HepG2 (cell line): ENCODE data around the gene GPBAR1. TPM values are rescaled to one million over a fixed set of nuclear protein-coding genes. Genes with fewer than 3 reads are reported as not detected.
A peak's percentile ranks its signal among the peaks of the same experiment; 100 is the strongest.

ENCODE experiments used
- AGO1 ChIP-seq: fragments of 200-400 bp; formaldehyde crosslinking; IDR thresholded peaks from 2 replicates; pipeline ENCODE4 v1.6.1; 2017; ENCODE audit warnings: mild to moderate bottlenecking, low read depth, low read length, moderate library complexity; ENCODE audit not compliant: poor library complexity, severe bottlenecking
- CBX2 ChIP-seq, 2 experiments: fragments of 200-600 bp in 1 of 2; sonication (generic); formaldehyde crosslinking in 1 of 2; IDR thresholded peaks; 2 replicates each; pipeline versions ENCODE4 v1.7.0 to v1.8.1; 2018 to 2022; ENCODE audit warnings: low read depth in 2 of 2, low read length in 1 of 2, mild to moderate bottlenecking in 1 of 2, missing genetic modification reagents in 1 of 2
- CREB1 ChIP-seq, 2 experiments: fragments of 450-650 bp in 1 of 2; IDR thresholded peaks; 2 replicates each; pipeline ENCODE4 v1.6.1; 2016 to 2017; ENCODE audit warnings: control low read depth in 1 of 2, mild to moderate bottlenecking in 1 of 2, missing compliant biosample characterization in 1 of 2, missing genetic modification characterization in 1 of 2
- GFI1 ChIP-seq: sonication (generic); formaldehyde crosslinking; IDR thresholded peaks from 2 replicates; pipeline ENCODE4 v1.5.0; 2020; ENCODE audit warnings: missing genetic modification reagents, mild to moderate bottlenecking, borderline replicate concordance
- NFKB2 ChIP-seq: sonication (generic); formaldehyde crosslinking; IDR thresholded peaks from 2 replicates; pipeline ENCODE4 v1.4.0; 2020; ENCODE audit warnings: missing genetic modification reagents, borderline replicate concordance
- PAX8 ChIP-seq: sonication (generic); formaldehyde crosslinking; IDR thresholded peaks from 2 replicates; pipeline ENCODE4 v1.8.0; 2022; ENCODE audit warnings: mild to moderate bottlenecking, missing genetic modification reagents, borderline replicate concordance
- SMARCE1 ChIP-seq: fragments of 450-650 bp; IDR thresholded peaks from 2 replicates; pipeline ENCODE4 v1.6.1; 2017; ENCODE audit warnings: borderline replicate concordance
- SOX5 ChIP-seq: IDR thresholded peaks from 2 replicates; pipeline ENCODE4 v1.6.1; 2016; ENCODE audit warnings: borderline replicate concordance
- TAF15 ChIP-seq: fragments of 200-400 bp; formaldehyde crosslinking; IDR thresholded peaks from one replicate; pipeline ENCODE4 v1.6.1; 2018; ENCODE audit warnings: mild to moderate bottlenecking, low read depth, low read length; ENCODE audit not compliant: poor library complexity, severe bottlenecking
- TOPORS ChIP-seq: sonication (generic); formaldehyde crosslinking; IDR thresholded peaks from 2 replicates; pipeline ENCODE4 v1.8.0; 2023; ENCODE audit warnings: mild to moderate bottlenecking, missing genetic modification reagents
- ZNF484 ChIP-seq: sonication (generic); formaldehyde crosslinking; IDR thresholded peaks from 2 replicates; pipeline ENCODE4 v1.5.1; 2020; ENCODE audit warnings: mild to moderate bottlenecking, low read depth, missing genetic modification reagents, borderline replicate concordance
- ZNF614 ChIP-seq: IDR thresholded peaks from 2 replicates; pipeline ENCODE4 v1.6.1; 2018; ENCODE audit warnings: missing biosample characterization, missing genetic modification reagents, inconsistent platforms, borderline replicate concordance
- ZNF781 ChIP-seq: sonication (generic); formaldehyde crosslinking; IDR thresholded peaks from 2 replicates; pipeline ENCODE4 v1.5.1; 2020; ENCODE audit warnings: borderline replicate concordance, mild to moderate bottlenecking, missing genetic modification reagents; ENCODE audit errors: not compliant biosample characterization
- polyA plus RNA-seq, 8 experiments: library from polyadenylated mRNA; depleted of rRNA in 3 of 8; stranded (reverse) in 7 of 8; unstranded in 1 of 8; fragments of >200 nt; fragmentation: Illumina TruSeq in 4 of 8; extraction: Trizol in 4 of 8; gene quantifications; 2 replicates each; pipeline versions ENCODE4 v1.2.1 to v1.2.3, GENCODE V29; 2011 to 2016; ENCODE audit warnings: low read depth in 4 of 8, missing spikeins in 1 of 8, mixed read lengths in 1 of 8; ENCODE audit not compliant: insufficient read depth in 1 of 8
- total RNA-seq, 5 experiments: library from RNA; depleted of rRNA; stranded (reverse); fragments of >200 nt; fragmentation: Illumina TruSeq; extraction: Trizol; gene quantifications; 2 replicates each; pipeline ENCODE4 v1.2.3, GENCODE V29; 2016; ENCODE audit warnings: low read depth in 1 of 5
- TF ChIP-seq, protein P1 (sequence below): sonication (generic); formaldehyde crosslinking; IDR thresholded peaks from 2 replicates; pipeline ENCODE4 v1.8.1; 2023; ENCODE audit warnings: mild to moderate bottlenecking, missing genetic modification reagents
- TF ChIP-seq, protein P2 (sequence below): sonication (generic); formaldehyde crosslinking; IDR thresholded peaks from 2 replicates; pipeline ENCODE4 v1.8.1; 2023; ENCODE audit warnings: missing genetic modification reagents, inconsistent platforms, borderline replicate concordance
- TF ChIP-seq, protein P3 (sequence below): fragments of 450-650 bp; IDR thresholded peaks from 2 replicates; pipeline ENCODE4 v1.6.1; 2017
- TF ChIP-seq, protein P4 (sequence below): sonication (generic); formaldehyde crosslinking; IDR thresholded peaks from 2 replicates; pipeline ENCODE4 v1.5.1; 2020; ENCODE audit warnings: missing genetic modification reagents, mild to moderate bottlenecking, borderline replicate concordance
- TF ChIP-seq, protein P5 (sequence below): sonication (generic); formaldehyde crosslinking; conservative IDR thresholded peaks from 2 replicates; pipeline ENCODE4 v1.4.0; 2020; ENCODE audit warnings: mild to moderate bottlenecking, missing genetic modification reagents, moderate library complexity

Gene GPBAR1
- total and polyA plus RNA-seq, 2 of the 13 experiments (the other 11 are each of a cell fraction or from before 2014, with no cell fraction given) = 0.05 to 0.09 TPM

DNA sequence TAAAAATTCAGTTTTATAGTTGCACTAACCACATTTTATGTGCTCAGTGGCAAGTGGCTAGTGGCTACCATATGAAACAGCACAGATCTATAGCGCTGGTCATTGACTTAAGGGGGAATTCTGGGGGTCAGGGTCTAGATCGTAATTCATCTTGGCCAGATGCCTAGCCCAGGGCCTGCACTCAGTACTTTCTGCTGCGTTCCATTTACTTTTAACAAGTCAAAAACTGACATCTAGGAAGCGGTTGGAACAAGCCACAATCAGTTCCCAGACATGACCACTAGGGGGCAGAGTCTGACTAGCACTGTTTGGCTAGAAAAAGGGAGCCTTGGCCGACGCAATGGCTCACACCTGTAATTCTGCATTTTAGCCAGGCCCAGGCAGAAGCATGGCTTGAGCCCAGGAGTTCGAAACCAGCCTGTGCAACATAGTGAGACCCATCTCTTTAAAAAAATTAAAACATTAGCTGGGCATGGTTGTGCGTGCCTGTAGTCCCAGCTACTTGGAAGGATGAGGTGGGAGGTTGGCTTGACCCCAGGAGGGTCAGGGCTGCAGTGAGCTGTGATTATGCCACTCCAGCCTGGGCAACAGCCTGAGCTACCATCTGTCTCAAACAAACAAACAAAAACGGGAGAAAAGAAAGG, 40.5 kb downstream of the GPBAR1 start (continued):
- TF ChIP-seq, protein P1, sequence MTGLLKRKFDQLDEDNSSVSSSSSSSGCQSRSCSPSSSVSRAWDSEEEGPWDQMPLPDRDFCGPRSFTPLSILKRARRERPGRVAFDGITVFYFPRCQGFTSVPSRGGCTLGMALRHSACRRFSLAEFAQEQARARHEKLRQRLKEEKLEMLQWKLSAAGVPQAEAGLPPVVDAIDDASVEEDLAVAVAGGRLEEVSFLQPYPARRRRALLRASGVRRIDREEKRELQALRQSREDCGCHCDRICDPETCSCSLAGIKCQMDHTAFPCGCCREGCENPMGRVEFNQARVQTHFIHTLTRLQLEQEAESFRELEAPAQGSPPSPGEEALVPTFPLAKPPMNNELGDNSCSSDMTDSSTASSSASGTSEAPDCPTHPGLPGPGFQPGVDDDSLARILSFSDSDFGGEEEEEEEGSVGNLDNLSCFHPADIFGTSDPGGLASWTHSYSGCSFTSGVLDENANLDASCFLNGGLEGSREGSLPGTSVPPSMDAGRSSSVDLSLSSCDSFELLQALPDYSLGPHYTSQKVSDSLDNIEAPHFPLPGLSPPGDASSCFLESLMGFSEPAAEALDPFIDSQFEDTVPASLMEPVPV (CRISPR knock-in tag) = no peak
- no peak for TF ChIP-seq AGO1
- no peak for TF ChIP-seq SMARCE1
- TF ChIP-seq, protein P2, sequence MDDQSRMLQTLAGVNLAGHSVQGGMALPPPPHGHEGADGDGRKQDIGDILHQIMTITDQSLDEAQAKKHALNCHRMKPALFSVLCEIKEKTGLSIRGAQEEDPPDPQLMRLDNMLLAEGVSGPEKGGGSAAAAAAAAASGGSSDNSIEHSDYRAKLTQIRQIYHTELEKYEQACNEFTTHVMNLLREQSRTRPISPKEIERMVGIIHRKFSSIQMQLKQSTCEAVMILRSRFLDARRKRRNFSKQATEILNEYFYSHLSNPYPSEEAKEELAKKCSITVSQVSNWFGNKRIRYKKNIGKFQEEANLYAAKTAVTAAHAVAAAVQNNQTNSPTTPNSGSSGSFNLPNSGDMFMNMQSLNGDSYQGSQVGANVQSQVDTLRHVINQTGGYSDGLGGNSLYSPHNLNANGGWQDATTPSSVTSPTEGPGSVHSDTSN = no peak
- TF ChIP-seq ZNF614 (CRISPR knock-in tag) = peak; percentile 76; the same call in 1 of the 2 replicates
- TF ChIP-seq TOPORS = peak; percentile 32; the same call in 1 of the 2 replicates
- TF ChIP-seq CREB1 (IDR thresholded peaks at IDR 0.05) = no peak
- TF ChIP-seq CREB1 (CRISPR knock-in tag; IDR thresholded peaks at IDR 0.05) = peak; percentile 64
- TF ChIP-seq ZNF781 = peak; percentile 38
- TF ChIP-seq PAX8 (CRISPR knock-in tag) = no peak
- no peak for TF ChIP-seq ZNF484 (CRISPR knock-in tag)
- TF ChIP-seq, protein P3, sequence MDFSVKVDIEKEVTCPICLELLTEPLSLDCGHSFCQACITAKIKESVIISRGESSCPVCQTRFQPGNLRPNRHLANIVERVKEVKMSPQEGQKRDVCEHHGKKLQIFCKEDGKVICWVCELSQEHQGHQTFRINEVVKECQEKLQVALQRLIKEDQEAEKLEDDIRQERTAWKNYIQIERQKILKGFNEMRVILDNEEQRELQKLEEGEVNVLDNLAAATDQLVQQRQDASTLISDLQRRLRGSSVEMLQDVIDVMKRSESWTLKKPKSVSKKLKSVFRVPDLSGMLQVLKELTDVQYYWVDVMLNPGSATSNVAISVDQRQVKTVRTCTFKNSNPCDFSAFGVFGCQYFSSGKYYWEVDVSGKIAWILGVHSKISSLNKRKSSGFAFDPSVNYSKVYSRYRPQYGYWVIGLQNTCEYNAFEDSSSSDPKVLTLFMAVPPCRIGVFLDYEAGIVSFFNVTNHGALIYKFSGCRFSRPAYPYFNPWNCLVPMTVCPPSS = no peak
- TF ChIP-seq, protein P4, sequence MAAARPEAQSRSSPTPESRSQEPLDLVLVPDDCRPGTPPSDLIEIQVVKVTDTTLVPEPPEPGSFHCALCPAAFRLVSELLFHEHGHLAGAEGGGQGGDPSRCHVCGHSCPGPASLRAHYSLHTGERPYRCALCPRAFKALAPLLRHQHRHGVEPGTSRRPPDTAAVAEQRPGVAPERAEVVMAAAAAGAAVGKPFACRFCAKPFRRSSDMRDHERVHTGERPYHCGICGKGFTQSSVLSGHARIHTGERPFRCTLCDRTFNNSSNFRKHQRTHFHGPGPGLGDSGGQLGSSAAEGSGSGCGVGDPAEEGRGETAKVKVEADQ (CRISPR knock-in tag) = peak; percentile 63
- peak; percentile 67 for TF ChIP-seq SOX5 (CRISPR knock-in tag)
- no peak for TF ChIP-seq CBX2 (IDR thresholded peaks at IDR 0.05; ENCODE audit: low read depth, low read length)
- no peak for TF ChIP-seq CBX2 (CRISPR knock-in tag; IDR thresholded peaks at IDR 0.05; ENCODE audit: low read depth)
- no peak for TF ChIP-seq NFKB2 (CRISPR knock-in tag)
- peak; percentile 69 for TF ChIP-seq GFI1 (CRISPR knock-in tag)
- no peak for TF ChIP-seq TAF15
- TF ChIP-seq, protein P5, sequence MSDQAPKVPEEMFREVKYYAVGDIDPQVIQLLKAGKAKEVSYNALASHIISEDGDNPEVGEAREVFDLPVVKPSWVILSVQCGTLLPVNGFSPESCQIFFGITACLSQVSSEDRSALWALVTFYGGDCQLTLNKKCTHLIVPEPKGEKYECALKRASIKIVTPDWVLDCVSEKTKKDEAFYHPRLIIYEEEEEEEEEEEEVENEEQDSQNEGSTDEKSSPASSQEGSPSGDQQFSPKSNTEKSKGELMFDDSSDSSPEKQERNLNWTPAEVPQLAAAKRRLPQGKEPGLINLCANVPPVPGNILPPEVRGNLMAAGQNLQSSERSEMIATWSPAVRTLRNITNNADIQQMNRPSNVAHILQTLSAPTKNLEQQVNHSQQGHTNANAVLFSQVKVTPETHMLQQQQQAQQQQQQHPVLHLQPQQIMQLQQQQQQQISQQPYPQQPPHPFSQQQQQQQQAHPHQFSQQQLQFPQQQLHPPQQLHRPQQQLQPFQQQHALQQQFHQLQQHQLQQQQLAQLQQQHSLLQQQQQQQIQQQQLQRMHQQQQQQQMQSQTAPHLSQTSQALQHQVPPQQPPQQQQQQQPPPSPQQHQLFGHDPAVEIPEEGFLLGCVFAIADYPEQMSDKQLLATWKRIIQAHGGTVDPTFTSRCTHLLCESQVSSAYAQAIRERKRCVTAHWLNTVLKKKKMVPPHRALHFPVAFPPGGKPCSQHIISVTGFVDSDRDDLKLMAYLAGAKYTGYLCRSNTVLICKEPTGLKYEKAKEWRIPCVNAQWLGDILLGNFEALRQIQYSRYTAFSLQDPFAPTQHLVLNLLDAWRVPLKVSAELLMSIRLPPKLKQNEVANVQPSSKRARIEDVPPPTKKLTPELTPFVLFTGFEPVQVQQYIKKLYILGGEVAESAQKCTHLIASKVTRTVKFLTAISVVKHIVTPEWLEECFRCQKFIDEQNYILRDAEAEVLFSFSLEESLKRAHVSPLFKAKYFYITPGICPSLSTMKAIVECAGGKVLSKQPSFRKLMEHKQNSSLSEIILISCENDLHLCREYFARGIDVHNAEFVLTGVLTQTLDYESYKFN (CRISPR knock-in tag) = peak; percentile 47
